ENCODE data around the gene DNAL4.

The DNAL4 gene

GRCh38 chr22:38731703-38732161, 62.2 kb downstream of the DNAL4 start:
- ChIA-PET POLR2A (ENCODE audit: low non-redundant PET) (no interaction called here), CTCF (no interaction called here)
- peak overlapping the region; percentile 73 for H3K27ac ChIP-seq
- TF ChIP-seq CTCF (conservative IDR thresholded peaks at IDR 0.05; ENCODE audit: low read depth), result no peak
- no peak for DNase-seq (ENCODE audit: low spot score)

DNA sequence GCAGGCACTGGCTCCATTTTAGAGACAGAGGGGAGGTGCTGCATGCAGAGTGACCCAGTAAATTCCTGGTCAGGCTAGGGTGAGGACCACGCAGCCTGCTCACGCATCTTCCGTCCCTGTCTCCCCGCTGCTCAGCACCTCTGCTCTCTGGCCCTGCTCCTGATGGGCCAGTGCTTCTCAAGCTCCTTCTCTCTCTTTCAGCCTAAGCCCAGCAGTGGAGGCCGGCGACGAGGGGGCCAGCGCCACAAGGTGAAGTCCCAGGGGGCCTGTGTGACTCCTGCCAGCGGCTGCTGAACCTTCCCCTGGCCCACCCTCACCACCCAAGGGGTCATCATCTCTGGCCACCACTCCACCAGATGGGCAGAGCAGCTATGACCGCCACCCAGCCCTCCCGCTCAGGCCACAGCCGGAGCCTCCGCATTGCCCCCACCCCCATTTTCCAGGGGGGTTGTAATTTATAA, 63.5 kb downstream of the DNAL4 start:
- ChIA-PET POLR2A (ENCODE audit: low non-redundant PET) (no interaction called here), CTCF (no interaction called here)
- TF ChIP-seq CTCF (conservative IDR thresholded peaks at IDR 0.05; ENCODE audit: low read depth), result no peak

DNA sequence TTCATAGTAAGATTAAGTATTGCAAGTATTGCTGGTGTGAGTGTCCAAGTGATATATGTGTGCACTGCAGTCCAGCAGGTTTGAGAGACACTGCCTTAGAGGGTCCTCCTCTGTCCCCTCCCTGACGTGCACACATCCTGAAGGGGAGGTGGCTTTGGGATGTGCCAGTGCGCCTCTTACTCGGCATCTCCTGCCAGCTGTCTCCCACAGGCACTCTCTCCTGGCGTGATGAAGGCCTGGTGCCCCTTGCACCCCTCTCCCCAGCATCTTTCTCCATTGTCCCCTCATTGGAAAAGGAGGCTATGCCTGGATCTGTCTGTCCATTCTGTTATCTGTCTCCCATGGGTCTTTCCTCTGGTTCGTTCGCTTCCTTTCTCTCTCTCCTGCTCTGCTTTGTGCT, 64.0 kb downstream of the DNAL4 start:
- no peak for DNase-seq (ENCODE audit: low spot score)
- TF ChIP-seq CTCF (conservative IDR thresholded peaks at IDR 0.05; ENCODE audit: low read depth), result no peak
- POLR2A ChIA-PET (ENCODE audit: low non-redundant PET), result no interaction called here
- CTCF ChIA-PET, result no interaction called here
- H3K27ac ChIP-seq, result peak overlapping the region; percentile 27

More for the DNA sequence above, 63.5 kb downstream of the DNAL4 start:
- DNase-seq (ENCODE audit: low spot score), result no peak
- H3K27ac ChIP-seq, result peak overlapping the region; percentile 27

DNA sequence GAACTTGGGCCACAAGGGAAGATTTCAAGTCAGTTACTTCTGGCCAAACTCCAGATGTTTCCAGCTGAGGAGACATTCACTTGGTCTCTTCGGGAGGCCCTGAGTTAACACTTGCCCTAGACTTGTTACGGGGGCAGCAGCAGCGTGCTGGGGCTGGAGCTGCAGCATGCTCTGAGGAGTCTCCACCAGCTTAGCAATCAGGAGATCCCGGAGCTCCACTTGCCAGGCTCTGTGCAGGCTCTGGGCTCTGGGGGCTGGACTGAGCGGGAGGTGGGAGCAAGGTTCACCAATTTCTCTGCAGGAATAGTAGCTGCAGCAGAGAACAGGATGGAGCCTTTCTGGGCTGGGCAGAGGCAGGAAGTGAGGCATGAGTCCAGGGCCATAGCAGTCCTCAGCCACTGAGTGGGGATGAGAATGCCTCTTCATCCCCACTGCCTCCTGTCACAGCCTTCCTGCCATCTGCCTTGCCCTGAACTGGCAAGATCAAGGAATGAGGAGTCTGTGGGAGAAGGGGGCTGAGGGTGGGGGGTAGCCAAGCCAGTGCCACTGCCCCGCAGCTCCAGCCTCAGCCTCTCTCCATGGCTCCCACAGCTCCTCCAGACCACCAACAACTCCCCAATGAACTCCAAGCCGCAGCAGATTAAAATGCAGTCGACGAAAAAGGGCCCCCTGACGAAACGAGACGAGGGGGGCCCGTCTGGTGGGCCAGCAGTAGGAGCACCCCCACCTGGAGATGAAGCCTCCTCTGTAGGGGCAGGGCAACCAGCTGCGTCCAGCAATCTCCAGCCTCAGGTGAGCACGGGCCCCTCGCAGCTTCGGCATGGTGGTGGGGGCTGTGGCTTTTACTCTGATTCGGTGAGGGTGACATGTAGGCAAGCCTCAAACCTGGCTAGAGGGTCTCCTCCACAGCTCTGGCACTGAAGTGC, 64.8 kb downstream of the DNAL4 start:
- no peak for DNase-seq (ENCODE audit: low spot score)
- TF ChIP-seq CTCF (conservative IDR thresholded peaks at IDR 0.05; ENCODE audit: low read depth), result no peak
- ChIA-PET CTCF (no interaction called here), POLR2A (ENCODE audit: low non-redundant PET) (interaction anchor here (0.5 kb wide), 1 partner anchor 34 kb away, joined by 4 read pairs; no protein-coding TSS in a partner anchor)
- peak overlapping the region; percentile 27 for H3K27ac ChIP-seq
